ENCODE results near the gene NEK9. TPM values are rescaled to one million over a fixed set of nuclear protein-coding genes. Genes with fewer than 3 reads are reported as not detected.

NEK9 gene
- total RNA-seq, 1 experiment from 2014 or later, result 0.03 TPM

DNA sequence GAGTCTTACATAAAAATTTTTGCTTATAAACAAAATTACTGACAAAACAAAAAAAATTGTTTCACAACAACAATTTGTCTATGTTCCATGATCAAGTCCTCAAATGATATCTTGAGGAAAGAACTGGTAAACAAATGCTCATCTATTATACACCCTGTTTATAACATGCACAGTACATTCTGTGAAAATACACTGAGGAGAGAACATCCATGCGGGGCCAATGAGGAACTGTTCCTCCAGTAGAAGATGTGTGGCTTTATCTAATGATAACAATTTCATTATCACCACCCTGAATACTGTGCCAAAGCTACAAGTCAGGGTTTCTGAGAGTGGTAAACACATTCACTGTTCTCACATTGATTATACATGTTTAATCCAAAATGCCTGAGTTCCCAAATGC is 86.3 kb downstream of the NEK9 start:
- DNase-seq (ENCODE audit: low spot score), result no peak

DNA sequence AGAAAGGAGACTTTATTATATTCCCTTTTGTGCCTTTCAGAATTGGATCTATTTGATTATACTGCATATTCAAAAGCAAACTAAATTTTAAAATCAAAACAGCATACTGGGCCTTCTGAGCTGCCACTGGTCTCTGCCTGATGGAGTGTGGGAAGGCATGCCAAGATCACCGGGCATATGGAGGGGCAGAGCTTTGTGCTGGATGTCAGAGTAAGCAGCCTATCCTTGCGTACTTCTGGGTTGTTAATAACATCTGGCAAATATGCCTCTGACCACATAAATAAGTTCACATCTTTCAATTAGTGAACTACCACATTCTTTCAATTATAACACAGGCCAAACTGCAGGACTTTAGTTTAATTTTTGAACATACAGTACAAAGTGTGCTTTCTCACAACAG is 93.9 kb downstream of the NEK9 start:
- no peak for DNase-seq (ENCODE audit: low spot score)

DNA sequence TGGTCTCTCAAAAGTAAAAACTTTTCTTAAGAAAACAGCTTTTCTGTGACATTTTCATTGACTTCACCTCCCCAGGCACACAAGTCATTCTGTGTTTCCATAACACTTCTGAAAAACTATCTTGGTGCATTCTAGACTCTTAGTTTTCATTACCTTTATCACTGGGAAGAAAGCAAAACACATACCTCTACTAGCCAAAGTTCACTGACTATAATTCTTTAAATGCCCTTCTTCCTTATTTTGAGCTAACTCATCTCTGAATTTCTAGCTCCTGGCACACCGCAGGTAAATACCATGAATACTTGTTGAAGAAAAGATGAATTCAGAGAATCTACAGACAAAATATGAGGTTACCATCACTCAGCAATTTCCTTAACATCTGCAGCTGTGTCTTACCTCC is 96.7 kb downstream of the NEK9 start:
- no peak for DNase-seq (ENCODE audit: low spot score)

Other genes with a start within 250 kb of the NEK9 start
- 17.3 and 26.5 TPM in 2 replicates for gene DLST, start 245.1 kb downstream of the NEK9 start, total RNA-seq (2014; rRNA removed; shearing (Covaris generic))
- gene RPS6KL1, start 203.8 kb downstream of the NEK9 start, total RNA-seq (2014; rRNA removed; shearing (Covaris generic)), result not detected in 2 replicates
- gene PGF, start 171.5 kb downstream of the NEK9 start, total RNA-seq (2014; rRNA removed; shearing (Covaris generic)), result 2.2 and 8.8 TPM in 2 replicates
- 43.5 and 63.3 TPM in 2 replicates for gene EIF2B2, start 124.1 kb downstream of the NEK9 start, total RNA-seq (2014; rRNA removed; shearing (Covaris generic))
- 4.9 and 7.7 TPM in 2 replicates for gene MLH3, start 75.6 kb downstream of the NEK9 start, total RNA-seq (2014; rRNA removed; shearing (Covaris generic))
- 28.9 and 31.3 TPM in 2 replicates for gene ACYP1, start 63.0 kb downstream of the NEK9 start, total RNA-seq (2014; rRNA removed; shearing (Covaris generic))
- 1.7 and 2.0 TPM in 2 replicates for gene ZC2HC1C, start 57.4 kb downstream of the NEK9 start, total RNA-seq (2014; rRNA removed; shearing (Covaris generic))
- 155 and 159 TPM in 2 replicates for gene TMED10, start 49.6 kb upstream of the NEK9 start, total RNA-seq (2014; rRNA removed; shearing (Covaris generic))
- 0.89 and 2.2 TPM in 2 replicates for gene FOS, start 151.8 kb upstream of the NEK9 start, total RNA-seq (2014; rRNA removed; shearing (Covaris generic))